GM20000 (cell line): ENCODE data around the gene AKNA.

Experiments used
- DNase-seq: peaks from one replicate; pipeline ENCODE4 v3.0.0; 2012; ENCODE audit warnings: low spot score
- CTCF ChIP-seq: IDR thresholded peaks from 2 replicates; pipeline ENCODE4 v1.5.1; 2012; ENCODE audit warnings: mild to moderate bottlenecking, control low read depth; ENCODE audit errors: extremely low read depth, missing control alignments

Gene AKNA

GRCh38 chr9:114375386-114376175 is 12.2 kb downstream of the AKNA start:
- TF ChIP-seq CTCF: no peak
- DNase-seq: no peak

- DNase-seq: no peak
- no peak for TF ChIP-seq CTCF
These were observed 12.8 kb downstream of the AKNA start for GRCh38 chr9:114374936-114375335.

GRCh38 chr9:114373960-114374730 is 13.6 kb downstream of the AKNA start:
- DNase-seq: no peak
- TF ChIP-seq CTCF: no peak

- peak; percentile 82 for DNase-seq
These were observed 14.8 kb downstream of the AKNA start for GRCh38 chr9:114372921-114373448.

GRCh38 chr9:114371973-114372917 is 15.5 kb downstream of the AKNA start:
- TF ChIP-seq CTCF: no peak
- peak; percentile 51 for DNase-seq

More at GRCh38 chr9:114372921-114373448, 14.8 kb downstream of the AKNA start:
- TF ChIP-seq CTCF: no peak

GRCh38 chr9:114371343-114371944 is 16.3 kb downstream of the AKNA start:
- no peak for DNase-seq
- no peak for TF ChIP-seq CTCF
